GM21390 (cell line): ENCODE data around the gene ZNF598.
A peak's percentile ranks its signal among the peaks of the same experiment; 100 is the strongest.
"Not testable (repeated sequence)": the region's sequence is repeated elsewhere in the genome, so short reads cannot be mapped to it uniquely, and the experiment has no call there.

Experiments used
- ATAC-seq: cut with Tn5 transposase; IDR thresholded peaks from one replicate; pipeline ENCODE4 v1.9.1; 2021; ENCODE audit not compliant: unreplicated experiment

Gene ZNF598

GRCh38 chr16:2028620-2029220, 19.1 kb upstream of the ZNF598 start:
- ATAC-seq = no peak

- no peak for ATAC-seq
Measured at GRCh38 chr16:2028146-2028545, 18.5 kb upstream of the ZNF598 start.

- ATAC-seq = no peak
Measured at GRCh38 chr16:2027024-2028010, 17.7 kb upstream of the ZNF598 start.

- ATAC-seq = no peak
Measured at GRCh38 chr16:2026461-2027023, 16.9 kb upstream of the ZNF598 start, which contains the start of gene NHERF2. Gene NHERF2, plus strand, starts transcription at chr16:2026902. Its CDS starts 104 bp downstream, at chr16:2027006.

- ATAC-seq = no peak
Measured at GRCh38 chr16:2025878-2026460, 16.3 kb upstream of the ZNF598 start.

GRCh38 chr16:2025251-2025650, 15.6 kb upstream of the ZNF598 start:
- no peak for ATAC-seq

- no peak for ATAC-seq
Measured at GRCh38 chr16:2024032-2024420, 14.4 kb upstream of the ZNF598 start.

- peak; percentile 73 for ATAC-seq
Measured at GRCh38 chr16:2023092-2024031, 13.7 kb upstream of the ZNF598 start.

- ATAC-seq = no peak
Measured at GRCh38 chr16:2022723-2023091, 13.1 kb upstream of the ZNF598 start.

- no peak for ATAC-seq
Measured at GRCh38 chr16:2019921-2020831, 10.6 kb upstream of the ZNF598 start.

- no peak for ATAC-seq
Measured at GRCh38 chr16:2019518-2019920, 9.9 kb upstream of the ZNF598 start, which contains the start of gene NPW. Gene NPW, plus strand, starts transcription at chr16:2019785.

- no peak for ATAC-seq
Measured at GRCh38 chr16:2016407-2016922, 6.8 kb upstream of the ZNF598 start.

- no peak for ATAC-seq
Measured at GRCh38 chr16:2015947-2016208, 6.3 kb upstream of the ZNF598 start.

- ATAC-seq = no peak
Measured at GRCh38 chr16:2015117-2015946, 5.7 kb upstream of the ZNF598 start.

GRCh38 chr16:2013527-2013926, 3.9 kb upstream of the ZNF598 start:
- no peak for ATAC-seq

- ATAC-seq = not testable (repeated sequence)
Measured at GRCh38 chr16:2011726-2012125, 2.1 kb upstream of the ZNF598 start.

- ATAC-seq = peak; percentile 36
Measured at GRCh38 chr16:2009164-2009711, 383 bp downstream of the ZNF598 start.

- no peak for ATAC-seq
Measured at GRCh38 chr16:2008631-2009163, 924 bp downstream of the ZNF598 start.
